Measurements from ENCODE around the gene PITRM1. TPM values are rescaled to one million over a fixed set of nuclear protein-coding genes. Genes with fewer than 3 reads are reported as not detected.

PITRM1 gene
- total and polyA plus RNA-seq, 7 donors: 16.6 to 70.3 (median 48.5) TPM

DNA sequence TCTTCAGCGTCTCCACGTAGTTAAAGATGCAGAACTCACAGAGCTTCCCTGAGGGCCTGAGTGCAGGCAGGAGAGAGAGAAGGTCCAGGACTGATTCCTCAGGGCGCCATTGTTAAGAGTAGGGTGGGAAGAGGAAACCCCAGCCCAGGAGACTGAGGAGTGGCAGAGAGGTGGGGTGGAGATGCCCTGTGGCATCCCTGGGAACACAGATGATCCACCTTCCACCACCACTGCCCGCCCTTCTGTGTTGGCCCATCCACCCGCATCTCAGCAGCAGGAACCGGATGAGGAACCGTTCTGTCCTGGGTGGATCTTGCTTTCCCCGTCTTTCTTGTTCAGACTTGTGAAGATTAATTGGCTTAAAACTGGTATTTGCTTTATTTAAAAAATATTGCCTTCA is 56.9 kb downstream of the PITRM1 start:
- Histone ChIP-seq H3K27ac (peak overlapping the region in 1 of 4 donors; percentile 79), H3K9me3 (no peaks in the 10 kb centered on the region), H3K36me3 (peaks cover 0 to 75% (median 22%) of the 10 kb centered on the region in 4 donors), H3K4me1 (peaks cover 0 to 4% (median 0%) of the 10 kb centered on the region in 4 donors), H3K4me3 (no peak overlapping the region), H3K27me3 (no peaks in the 10 kb centered on the region)
- TF ChIP-seq POLR2AphosphoS5 (IDR thresholded peaks at IDR 0.05) (no peak), EP300 (IDR thresholded peaks at IDR 0.05) (no peak), POLR2A (IDR thresholded peaks at IDR 0.05) (no peak)
- TF ChIP-seq, protein P1, sequence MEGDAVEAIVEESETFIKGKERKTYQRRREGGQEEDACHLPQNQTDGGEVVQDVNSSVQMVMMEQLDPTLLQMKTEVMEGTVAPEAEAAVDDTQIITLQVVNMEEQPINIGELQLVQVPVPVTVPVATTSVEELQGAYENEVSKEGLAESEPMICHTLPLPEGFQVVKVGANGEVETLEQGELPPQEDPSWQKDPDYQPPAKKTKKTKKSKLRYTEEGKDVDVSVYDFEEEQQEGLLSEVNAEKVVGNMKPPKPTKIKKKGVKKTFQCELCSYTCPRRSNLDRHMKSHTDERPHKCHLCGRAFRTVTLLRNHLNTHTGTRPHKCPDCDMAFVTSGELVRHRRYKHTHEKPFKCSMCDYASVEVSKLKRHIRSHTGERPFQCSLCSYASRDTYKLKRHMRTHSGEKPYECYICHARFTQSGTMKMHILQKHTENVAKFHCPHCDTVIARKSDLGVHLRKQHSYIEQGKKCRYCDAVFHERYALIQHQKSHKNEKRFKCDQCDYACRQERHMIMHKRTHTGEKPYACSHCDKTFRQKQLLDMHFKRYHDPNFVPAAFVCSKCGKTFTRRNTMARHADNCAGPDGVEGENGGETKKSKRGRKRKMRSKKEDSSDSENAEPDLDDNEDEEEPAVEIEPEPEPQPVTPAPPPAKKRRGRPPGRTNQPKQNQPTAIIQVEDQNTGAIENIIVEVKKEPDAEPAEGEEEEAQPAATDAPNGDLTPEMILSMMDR (IDR thresholded peaks at IDR 0.05): no peak
- 95% methylated on average over 8 of the region's 8 CpGs for WGBS, 2 donors
- DNase-seq: no peak
- intact Hi-C loops (cut with DNase I): no loop called here

DNA sequence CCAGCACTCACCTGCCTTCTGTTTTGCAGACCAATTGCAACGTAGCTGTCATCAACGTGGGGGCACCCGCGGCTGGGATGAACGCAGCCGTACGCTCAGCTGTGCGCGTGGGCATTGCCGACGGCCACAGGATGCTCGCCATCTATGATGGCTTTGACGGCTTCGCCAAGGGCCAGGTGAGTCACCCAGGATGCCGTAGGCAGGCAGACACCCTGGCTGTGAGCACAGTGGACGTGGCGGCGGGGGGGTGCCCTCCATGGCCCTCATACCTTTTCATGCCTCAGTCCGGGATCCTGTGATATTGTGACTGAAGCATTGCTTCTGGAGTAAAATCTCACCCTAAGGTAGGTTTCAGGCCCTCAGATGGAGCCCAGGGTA is 59.2 kb downstream of the PITRM1 start:
- no peak for TF ChIP-seq POLR2AphosphoS5 (IDR thresholded peaks at IDR 0.05)
- no peak for TF ChIP-seq EP300 (IDR thresholded peaks at IDR 0.05)
- TF ChIP-seq, protein P1 (IDR thresholded peaks at IDR 0.05): no peak
- no peak for TF ChIP-seq POLR2A (IDR thresholded peaks at IDR 0.05)
- no peak overlapping the region for H3K27ac ChIP-seq
- H3K36me3 ChIP-seq: peaks cover 0 to 83% (median 31%) of the 10 kb centered on the region in 4 donors

DNA sequence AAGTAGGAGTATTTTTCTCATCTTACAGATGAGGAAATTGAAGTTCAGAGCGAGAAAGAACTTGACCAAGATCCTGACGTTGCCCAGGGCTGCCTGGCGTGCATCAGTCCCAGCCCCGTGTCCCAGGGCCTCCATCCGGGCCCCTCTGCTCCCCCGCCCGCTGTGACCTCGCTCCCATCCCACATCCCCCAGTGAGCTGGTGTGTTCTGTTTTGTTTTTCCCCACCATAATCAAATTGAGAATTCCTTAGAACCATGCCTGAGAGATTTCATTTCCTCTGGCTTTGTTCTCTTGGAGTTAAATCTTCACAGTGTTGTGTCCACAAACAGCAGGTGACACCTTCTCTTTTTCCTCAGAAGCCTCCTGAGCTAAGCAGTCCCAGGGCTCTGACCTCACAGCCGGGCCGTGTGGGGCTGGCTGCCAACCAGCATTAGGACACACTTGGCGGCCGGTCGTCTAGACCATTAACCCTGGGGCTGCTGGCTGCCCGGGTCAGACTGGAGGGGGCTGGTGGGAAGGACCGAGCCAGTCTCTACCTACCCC is 60.9 kb downstream of the PITRM1 start:
- peaks cover 0 to 4% (median 0%) of the 10 kb centered on the region in 4 donors for H3K4me1 ChIP-seq
- H3K36me3 ChIP-seq: peaks cover 0 to 81% (median 26%) of the 10 kb centered on the region in 4 donors
- intact Hi-C loops (cut with DNase I): no loop called here
- H3K9me3 ChIP-seq: no peaks in the 10 kb centered on the region
- DNase-seq: no peak
- TF ChIP-seq, protein P1 (IDR thresholded peaks at IDR 0.05): no peak
- no peak for TF ChIP-seq POLR2A (IDR thresholded peaks at IDR 0.05)
- no peak for TF ChIP-seq EP300 (IDR thresholded peaks at IDR 0.05)
- TF ChIP-seq POLR2AphosphoS5 (IDR thresholded peaks at IDR 0.05): no peak
- no peak overlapping the region for H3K4me3 ChIP-seq
- peak overlapping the region in 2 of 4 donors; percentile 3 to 12 for H3K27ac ChIP-seq
- 73% methylated on average over 15 of the region's 15 CpGs for WGBS, 2 donors
- no peaks in the 10 kb centered on the region for H3K27me3 ChIP-seq

More for the DNA sequence above, 59.2 kb downstream of the PITRM1 start:
- Histone ChIP-seq H3K4me1 (peaks cover 0 to 4% (median 0%) of the 10 kb centered on the region in 4 donors), H3K4me3 (no peak overlapping the region), H3K27me3 (no peaks in the 10 kb centered on the region), H3K9me3 (no peaks in the 10 kb centered on the region)
- no peak for DNase-seq
- 94 to 98% methylated on average over 19 of the region's 19 CpGs for WGBS, 2 donors
- intact Hi-C loops (cut with DNase I): no loop called here

DNA sequence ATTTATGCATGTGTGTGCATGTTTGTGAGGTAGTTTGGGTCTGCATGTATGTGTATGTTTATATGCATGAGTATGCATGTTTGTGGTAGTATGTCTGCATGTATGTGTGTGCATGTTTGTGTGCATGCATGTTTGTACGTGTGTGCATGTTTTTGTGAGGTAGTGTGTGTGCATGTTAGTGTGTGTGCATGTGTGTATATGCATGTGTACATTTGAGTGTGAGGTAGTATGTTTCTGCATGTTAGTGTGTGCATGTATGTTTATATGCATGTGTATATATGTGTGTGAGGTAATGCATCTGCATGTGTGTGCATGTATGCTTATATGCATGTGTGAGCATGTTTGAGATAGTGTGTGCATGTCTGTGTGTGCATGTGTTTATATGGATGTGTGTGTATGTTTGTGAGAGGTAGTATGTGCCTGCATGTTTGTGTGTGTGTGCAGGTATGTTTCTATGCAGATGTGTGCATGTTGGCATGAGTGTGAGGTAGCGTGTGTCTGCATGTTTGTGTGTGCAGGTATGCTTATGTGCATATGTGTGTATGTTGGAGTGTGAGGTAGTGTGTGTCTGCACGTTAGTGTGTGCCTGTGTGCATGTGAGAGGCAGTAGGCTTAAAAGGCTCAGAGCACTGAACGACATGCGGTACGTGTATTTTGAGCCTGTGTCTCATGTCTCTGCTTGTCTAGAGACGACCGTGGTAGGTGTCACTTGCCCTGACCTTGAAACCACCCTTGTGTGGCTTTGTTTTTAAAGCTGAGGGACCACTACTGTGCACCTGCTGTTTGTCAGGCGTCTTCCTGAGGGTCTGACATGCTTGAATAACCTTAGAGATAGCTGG is 61.6 kb downstream of the PITRM1 start:
- no peaks in the 10 kb centered on the region for H3K27me3 ChIP-seq
- intact Hi-C loops (cut with DNase I): no loop called here
- no peak for DNase-seq
- H3K9me3 ChIP-seq: no peaks in the 10 kb centered on the region
- WGBS, 2 donors: 86 to 88% methylated on average over 9 of the region's 9 CpGs
- H3K27ac ChIP-seq: peak overlapping the region in 2 of 4 donors; percentile 3 to 12
- H3K4me1 ChIP-seq: peaks cover 0 to 4% (median 0%) of the 10 kb centered on the region in 4 donors
- H3K4me3 ChIP-seq: no peak overlapping the region
- peaks cover 0 to 74% (median 21%) of the 10 kb centered on the region in 4 donors for H3K36me3 ChIP-seq
- TF ChIP-seq POLR2A (IDR thresholded peaks at IDR 0.05) (no peak), POLR2AphosphoS5 (IDR thresholded peaks at IDR 0.05) (no peak), EP300 (IDR thresholded peaks at IDR 0.05) (no peak)
- TF ChIP-seq, protein P1 (IDR thresholded peaks at IDR 0.05): no peak
